ENCODE results near the gene CATSPERZ. TPM values are rescaled to one million over a fixed set of nuclear protein-coding genes. Genes with fewer than 3 reads are reported as not detected.
A peak's percentile ranks its signal among the peaks of the same experiment; 100 is the strongest.

The CATSPERZ gene
- total and polyA plus RNA-seq, 9 of the 15 experiments (the other 6 are each of a cell fraction or from before 2014, with no cell fraction given) = 0.86 to 8.5 (median 3.5) TPM

GRCh38 chr11:64269540-64270220 is 30.5 kb upstream of the CATSPERZ start (continued):
- no peak for TF ChIP-seq ZNF395 (CRISPR knock-in tag; IDR thresholded peaks at IDR 0.05)
- peak; percentile 65 for TF ChIP-seq POLR2AphosphoS5 (IDR thresholded peaks at IDR 0.05; ENCODE audit: control insufficient read depth, insufficient read depth, low read depth, low read length)
- no peak for TF ChIP-seq BRF1 (IDR thresholded peaks at IDR 0.05; ENCODE audit: borderline replicate concordance, extremely low read depth, insufficient read length)
- no peak for TF ChIP-seq TCF7L2 (IDR thresholded peaks at IDR 0.05; ENCODE audit: low read depth, low read length)
- TF ChIP-seq, protein P1, sequence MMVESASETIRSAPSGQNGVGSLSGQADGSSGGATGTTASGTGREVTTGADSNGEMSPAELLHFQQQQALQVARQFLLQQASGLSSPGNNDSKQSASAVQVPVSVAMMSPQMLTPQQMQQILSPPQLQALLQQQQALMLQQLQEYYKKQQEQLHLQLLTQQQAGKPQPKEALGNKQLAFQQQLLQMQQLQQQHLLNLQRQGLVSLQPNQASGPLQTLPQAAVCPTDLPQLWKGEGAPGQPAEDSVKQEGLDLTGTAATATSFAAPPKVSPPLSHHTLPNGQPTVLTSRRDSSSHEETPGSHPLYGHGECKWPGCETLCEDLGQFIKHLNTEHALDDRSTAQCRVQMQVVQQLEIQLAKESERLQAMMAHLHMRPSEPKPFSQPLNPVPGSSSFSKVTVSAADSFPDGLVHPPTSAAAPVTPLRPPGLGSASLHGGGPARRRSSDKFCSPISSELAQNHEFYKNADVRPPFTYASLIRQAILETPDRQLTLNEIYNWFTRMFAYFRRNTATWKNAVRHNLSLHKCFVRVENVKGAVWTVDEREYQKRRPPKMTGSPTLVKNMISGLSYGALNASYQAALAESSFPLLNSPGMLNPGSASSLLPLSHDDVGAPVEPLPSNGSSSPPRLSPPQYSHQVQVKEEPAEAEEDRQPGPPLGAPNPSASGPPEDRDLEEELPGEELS (CRISPR knock-in tag; IDR thresholded peaks at IDR 0.05; ENCODE audit: borderline replicate concordance) = peak; percentile 82; the same call in 1 of the 2 replicates
- TF ChIP-seq, protein P2, sequence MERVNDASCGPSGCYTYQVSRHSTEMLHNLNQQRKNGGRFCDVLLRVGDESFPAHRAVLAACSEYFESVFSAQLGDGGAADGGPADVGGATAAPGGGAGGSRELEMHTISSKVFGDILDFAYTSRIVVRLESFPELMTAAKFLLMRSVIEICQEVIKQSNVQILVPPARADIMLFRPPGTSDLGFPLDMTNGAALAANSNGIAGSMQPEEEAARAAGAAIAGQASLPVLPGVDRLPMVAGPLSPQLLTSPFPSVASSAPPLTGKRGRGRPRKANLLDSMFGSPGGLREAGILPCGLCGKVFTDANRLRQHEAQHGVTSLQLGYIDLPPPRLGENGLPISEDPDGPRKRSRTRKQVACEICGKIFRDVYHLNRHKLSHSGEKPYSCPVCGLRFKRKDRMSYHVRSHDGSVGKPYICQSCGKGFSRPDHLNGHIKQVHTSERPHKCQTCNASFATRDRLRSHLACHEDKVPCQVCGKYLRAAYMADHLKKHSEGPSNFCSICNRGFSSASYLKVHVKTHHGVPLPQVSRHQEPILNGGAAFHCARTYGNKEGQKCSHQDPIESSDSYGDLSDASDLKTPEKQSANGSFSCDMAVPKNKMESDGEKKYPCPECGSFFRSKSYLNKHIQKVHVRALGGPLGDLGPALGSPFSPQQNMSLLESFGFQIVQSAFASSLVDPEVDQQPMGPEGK (CRISPR knock-in tag; IDR thresholded peaks at IDR 0.05; ENCODE audit: borderline replicate concordance) = no peak
- TF ChIP-seq, protein P3, sequence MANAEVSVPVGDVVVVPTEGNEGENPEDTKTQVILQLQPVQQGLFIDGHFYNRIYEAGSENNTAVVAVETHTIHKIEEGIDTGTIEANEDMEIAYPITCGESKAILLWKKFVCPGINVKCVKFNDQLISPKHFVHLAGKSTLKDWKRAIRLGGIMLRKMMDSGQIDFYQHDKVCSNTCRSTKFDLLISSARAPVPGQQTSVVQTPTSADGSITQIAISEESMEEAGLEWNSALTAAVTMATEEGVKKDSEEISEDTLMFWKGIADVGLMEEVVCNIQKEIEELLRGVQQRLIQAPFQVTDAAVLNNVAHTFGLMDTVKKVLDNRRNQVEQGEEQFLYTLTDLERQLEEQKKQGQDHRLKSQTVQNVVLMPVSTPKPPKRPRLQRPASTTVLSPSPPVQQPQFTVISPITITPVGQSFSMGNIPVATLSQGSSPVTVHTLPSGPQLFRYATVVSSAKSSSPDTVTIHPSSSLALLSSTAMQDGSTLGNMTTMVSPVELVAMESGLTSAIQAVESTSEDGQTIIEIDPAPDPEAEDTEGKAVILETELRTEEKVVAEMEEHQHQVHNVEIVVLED (CRISPR knock-in tag; IDR thresholded peaks at IDR 0.05) = 0 out of 2 replicates have a peak, but pooled peaks have one; percentile 4
- no peak for TF ChIP-seq RBM17 (IDR thresholded peaks at IDR 0.05; ENCODE audit: borderline replicate concordance, low read depth, low read length)
- TF ChIP-seq, protein P4, sequence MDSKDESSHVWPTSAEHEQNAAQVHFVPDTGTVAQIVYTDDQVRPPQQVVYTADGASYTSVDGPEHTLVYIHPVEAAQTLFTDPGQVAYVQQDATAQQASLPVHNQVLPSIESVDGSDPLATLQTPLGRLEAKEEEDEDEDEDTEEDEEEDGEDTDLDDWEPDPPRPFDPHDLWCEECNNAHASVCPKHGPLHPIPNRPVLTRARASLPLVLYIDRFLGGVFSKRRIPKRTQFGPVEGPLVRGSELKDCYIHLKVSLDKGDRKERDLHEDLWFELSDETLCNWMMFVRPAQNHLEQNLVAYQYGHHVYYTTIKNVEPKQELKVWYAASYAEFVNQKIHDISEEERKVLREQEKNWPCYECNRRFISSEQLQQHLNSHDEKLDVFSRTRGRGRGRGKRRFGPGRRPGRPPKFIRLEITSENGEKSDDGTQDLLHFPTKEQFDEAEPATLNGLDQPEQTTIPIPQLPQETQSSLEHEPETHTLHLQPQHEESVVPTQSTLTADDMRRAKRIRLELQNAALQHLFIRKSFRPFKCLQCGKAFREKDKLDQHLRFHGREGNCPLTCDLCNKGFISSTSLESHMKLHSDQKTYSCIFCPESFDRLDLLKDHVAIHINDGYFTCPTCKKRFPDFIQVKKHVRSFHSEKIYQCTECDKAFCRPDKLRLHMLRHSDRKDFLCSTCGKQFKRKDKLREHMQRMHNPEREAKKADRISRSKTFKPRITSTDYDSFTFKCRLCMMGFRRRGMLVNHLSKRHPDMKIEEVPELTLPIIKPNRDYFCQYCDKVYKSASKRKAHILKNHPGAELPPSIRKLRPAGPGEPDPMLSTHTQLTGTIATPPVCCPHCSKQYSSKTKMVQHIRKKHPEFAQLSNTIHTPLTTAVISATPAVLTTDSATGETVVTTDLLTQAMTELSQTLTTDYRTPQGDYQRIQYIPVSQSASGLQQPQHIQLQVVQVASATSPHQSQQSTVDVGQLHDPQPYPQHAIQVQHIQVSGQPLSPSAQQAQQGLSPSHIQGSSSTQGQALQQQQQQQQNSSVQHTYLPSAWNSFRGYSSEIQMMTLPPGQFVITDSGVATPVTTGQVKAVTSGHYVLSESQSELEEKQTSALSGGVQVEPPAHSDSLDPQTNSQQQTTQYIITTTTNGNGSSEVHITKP (IDR thresholded peaks at IDR 0.05; ENCODE audit: partially characterized antibody) = peak; percentile 10
- peak; percentile 74 to 78; a peak in 3 of 4 replicates for TF ChIP-seq FOXK2 (conservative IDR thresholded peaks at IDR 0.05 in 1 of 2, IDR thresholded peaks at IDR 0.05 in 1 of 2; ENCODE audit: low read depth in 2 of 2)
- peak; percentile 94 for TF ChIP-seq ATF7 (IDR thresholded peaks at IDR 0.05)
